Testis (tissue), 2 donors: ENCODE measurements around the gene RECQL5.

Experiments used
- CTCF ChIP-seq, 3 experiments: fragments of 450-650 bp in 2 of 3; fragments of 200-600 bp in 1 of 3; sonication (generic) in 1 of 3; IDR thresholded peaks; one replicate each; pipeline ENCODE4 v1.5.1; 2016 to 2019; ENCODE audit warnings: antibody characterized with exemption in 3 of 3, mild to moderate bottlenecking in 2 of 3, moderate library complexity in 1 of 3
- POLR2A ChIP-seq: fragments of 450-650 bp; IDR thresholded peaks from one replicate; pipeline ENCODE4 v1.6.1; 2017; ENCODE audit warnings: antibody characterized with exemption, mild to moderate bottlenecking, moderate library complexity

GRCh38 chr17:75614006-75614405 is 52.9 kb downstream of the RECQL5 start:
- TF ChIP-seq POLR2A (no peak), CTCF (IDR thresholded peaks at IDR 0.05) (no peak)
